Measurements from ENCODE around the gene UST. TPM values are rescaled to one million over a fixed set of nuclear protein-coding genes. Genes with fewer than 3 reads are reported as not detected.

The UST gene
- total RNA-seq, 1 donor, result 13.0 TPM

DNA sequence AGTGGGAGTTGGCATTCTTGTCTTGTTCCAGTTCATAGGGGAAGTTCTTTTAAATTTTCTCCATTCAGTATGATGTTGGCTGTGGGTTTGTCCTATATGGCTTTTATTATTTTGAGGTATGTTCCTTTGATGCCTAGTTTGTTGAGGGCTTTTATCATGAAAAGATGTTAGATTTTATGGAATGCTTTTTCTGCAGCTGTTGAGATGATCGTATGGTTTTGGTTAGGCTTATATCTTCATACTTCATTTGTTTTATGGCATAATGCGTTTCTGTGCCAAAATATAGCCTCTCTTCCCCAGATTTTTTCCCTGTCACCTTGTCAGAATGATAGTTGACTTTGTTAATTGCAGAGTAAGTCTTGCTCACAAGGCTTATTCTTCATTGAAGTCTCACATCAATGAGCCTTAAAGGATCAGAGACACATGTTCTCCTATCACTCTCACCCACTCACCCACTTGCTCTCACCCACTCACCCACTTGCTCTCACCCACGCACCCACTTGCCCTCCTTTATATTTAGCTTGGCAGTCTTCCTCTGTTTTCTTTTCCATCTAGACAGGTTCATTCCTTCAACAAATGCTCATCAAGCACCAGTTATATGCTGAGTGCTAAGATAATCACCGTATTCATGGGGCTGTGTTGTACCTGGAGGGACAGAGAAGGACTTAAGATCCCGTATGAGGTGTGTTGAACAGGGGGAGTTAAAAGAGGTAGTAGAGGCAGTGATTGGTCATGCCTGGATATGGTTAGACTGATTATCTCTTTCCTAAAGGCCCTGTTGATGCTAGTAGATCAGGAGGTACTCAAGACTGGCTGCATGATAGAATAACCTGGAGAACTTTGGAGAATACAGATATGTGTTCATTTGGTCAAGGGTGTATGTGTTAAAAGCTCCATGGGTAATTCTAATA is 19.3 kb downstream of the UST start:
- TF ChIP-seq, protein P1, sequence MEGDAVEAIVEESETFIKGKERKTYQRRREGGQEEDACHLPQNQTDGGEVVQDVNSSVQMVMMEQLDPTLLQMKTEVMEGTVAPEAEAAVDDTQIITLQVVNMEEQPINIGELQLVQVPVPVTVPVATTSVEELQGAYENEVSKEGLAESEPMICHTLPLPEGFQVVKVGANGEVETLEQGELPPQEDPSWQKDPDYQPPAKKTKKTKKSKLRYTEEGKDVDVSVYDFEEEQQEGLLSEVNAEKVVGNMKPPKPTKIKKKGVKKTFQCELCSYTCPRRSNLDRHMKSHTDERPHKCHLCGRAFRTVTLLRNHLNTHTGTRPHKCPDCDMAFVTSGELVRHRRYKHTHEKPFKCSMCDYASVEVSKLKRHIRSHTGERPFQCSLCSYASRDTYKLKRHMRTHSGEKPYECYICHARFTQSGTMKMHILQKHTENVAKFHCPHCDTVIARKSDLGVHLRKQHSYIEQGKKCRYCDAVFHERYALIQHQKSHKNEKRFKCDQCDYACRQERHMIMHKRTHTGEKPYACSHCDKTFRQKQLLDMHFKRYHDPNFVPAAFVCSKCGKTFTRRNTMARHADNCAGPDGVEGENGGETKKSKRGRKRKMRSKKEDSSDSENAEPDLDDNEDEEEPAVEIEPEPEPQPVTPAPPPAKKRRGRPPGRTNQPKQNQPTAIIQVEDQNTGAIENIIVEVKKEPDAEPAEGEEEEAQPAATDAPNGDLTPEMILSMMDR (IDR thresholded peaks at IDR 0.05; ENCODE audit: insufficient read depth, low read depth, low read length), result no peak
- no peak overlapping the region for H3K4me3 ChIP-seq (ENCODE audit: low read depth, low read length)
- no peak for DNase-seq (ENCODE audit: low read depth)

DNA sequence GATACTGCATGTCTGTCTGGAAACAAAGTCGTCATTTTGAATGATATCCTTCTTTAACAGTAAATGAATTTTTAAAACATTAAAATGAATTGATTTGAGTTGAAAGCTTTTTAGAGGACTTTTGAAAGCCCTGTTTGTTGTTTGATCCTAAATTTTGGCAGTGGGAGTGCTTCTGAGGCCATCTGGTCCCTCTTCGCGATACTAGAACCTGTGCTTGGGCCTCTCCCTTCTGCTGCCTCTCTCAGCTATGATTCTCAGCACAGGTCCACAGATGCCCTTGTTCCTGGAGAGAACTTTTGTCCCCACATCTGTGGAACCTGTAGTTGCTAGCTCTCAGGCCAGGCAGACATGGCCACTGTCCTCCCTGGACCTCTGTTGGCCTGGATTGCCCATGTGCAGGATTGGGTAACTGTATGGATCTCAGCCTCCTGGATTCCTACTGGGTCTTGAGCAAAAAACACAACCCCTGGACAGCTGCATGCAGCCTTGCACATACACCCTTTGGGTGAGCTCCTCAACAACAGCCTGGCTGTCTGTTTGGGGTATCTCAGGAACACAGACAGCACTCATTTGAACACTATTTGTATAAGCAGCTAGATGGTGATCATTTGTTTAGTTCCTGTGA is 21.9 kb downstream of the UST start:
- no peak for DNase-seq (ENCODE audit: low read depth)
- TF ChIP-seq, protein P1 (IDR thresholded peaks at IDR 0.05; ENCODE audit: insufficient read depth, low read depth, low read length), result no peak
- no peak overlapping the region for H3K4me3 ChIP-seq (ENCODE audit: low read depth, low read length)

DNA sequence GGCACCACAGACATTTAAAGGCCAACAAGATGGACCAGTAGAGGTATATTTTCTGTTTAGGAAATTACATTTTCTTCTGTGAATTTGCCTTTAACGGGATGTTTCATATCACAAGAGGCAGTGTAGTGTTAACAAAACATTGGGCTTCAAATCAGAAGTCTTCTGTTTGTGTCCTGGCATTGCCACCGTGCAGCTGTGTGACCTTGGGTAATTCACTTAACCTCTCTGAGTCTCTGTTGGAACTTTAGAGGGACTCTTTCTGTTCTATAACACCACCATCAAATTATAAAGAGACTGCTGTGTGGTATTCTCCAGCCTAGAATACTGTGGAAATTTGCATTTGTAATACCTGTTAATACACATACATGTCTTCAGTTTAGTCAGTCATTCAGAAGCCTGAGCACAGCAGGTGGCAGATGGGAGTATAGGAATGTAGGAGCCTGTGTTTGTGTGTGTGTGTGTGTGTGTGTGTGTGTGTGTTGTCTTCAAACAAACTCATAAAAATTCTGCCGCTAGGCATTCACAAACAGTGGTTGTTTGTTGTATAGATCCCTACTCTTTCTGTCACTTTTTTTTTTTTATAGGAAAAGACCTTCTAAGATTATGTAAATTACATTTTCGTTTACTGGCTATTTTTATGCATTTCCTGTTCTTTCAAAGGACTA is 22.6 kb downstream of the UST start:
- no peak overlapping the region for H3K4me3 ChIP-seq (ENCODE audit: low read depth, low read length)
- no peak for DNase-seq (ENCODE audit: low read depth)
- TF ChIP-seq, protein P1 (IDR thresholded peaks at IDR 0.05; ENCODE audit: insufficient read depth, low read depth, low read length), result no peak

DNA sequence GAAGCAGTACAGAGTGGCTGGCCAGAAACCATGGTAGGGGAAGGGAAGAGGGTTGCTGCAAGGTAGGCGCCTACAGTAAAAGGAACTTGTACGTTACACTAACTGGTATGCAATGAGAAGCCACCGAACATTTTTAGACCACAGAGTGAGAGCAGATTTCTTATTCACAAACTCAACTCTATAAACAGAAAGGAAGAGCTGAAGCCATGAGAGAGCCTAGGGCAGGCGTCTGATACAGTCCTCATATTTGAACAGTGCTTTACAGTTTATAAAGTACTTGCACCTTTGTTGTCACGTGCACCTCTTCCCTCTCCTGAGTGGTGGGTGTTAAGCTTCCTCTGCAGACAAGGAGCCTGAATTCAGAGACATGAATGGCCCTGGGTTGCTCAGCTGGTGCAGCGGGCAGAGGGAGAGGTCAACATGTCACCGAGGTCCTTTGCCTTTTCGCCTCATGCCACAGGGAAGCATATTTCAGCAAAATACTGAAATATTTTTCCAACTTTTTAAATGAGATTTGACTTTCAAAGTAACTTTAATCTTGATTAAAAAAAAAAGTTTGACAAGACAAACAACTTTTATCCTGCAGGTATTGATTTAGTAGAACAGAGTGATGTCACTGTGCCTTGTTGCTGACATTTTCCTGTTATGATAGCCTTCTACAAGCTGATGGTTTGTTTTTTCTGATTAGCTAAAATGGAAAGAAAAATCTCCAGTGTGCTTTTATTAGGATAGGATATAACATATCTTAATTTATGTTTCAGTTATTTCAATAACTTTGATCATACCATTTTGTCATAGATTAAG is 23.8 kb downstream of the UST start:
- no peak for DNase-seq (ENCODE audit: low read depth)

DNA sequence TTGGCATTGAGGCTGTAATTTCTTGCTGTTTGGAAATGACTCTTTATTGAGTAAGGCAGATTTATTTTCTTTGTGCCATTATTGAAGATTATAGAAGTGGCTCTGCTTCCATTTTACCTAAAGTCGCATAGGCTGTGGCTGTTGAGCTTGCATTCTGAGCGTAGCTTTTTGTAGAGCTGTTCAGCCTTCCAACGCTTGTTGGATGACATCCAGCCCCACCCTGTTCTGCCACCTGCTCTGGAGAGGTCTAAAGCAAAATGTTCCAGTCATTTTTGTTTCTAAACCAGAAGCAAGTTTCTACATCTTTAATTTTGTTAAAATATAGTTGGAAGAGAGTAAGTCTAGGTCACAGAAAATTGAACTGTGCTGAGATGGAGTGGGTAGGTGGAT is 24.4 kb downstream of the UST start:
- no peak for DNase-seq (ENCODE audit: low read depth)
- TF ChIP-seq, protein P1 (IDR thresholded peaks at IDR 0.05; ENCODE audit: insufficient read depth, low read depth, low read length), result no peak

More for the DNA sequence above, 23.8 kb downstream of the UST start:
- no peak overlapping the region for H3K4me3 ChIP-seq (ENCODE audit: low read depth, low read length)
- TF ChIP-seq, protein P1 (IDR thresholded peaks at IDR 0.05; ENCODE audit: insufficient read depth, low read depth, low read length), result no peak

DNA sequence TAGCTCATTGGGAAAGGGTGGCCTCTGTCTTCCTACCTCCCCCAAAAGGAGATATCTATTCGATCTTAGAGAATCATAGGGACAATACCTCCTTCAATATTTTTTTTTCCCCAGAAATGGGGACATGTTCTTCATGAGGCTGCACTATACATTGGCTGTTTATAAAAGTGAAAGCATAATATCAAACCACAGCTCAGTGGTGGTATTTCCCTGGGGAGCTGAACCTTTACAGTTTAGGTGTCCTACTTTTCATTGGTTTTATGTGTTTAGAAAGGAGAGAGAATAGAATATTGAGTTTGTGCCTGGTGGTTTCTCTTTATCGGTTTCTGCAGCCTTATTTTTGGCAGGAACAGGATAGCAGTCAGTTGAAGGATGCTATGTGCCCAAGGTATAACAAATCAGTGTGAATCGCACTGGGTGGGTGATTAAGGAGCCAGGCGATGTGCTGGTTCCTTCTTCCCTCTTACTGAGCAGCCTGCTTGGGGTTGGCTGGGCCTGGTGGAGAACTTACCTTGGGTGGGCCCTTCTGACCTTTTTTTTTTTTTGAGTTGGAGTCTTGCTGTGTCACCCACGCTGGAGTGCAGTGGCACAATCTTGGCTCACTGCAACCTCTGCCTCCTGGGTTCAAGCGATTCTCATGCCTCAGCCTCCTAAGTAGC is 25.2 kb downstream of the UST start:
- no peak overlapping the region for H3K4me3 ChIP-seq (ENCODE audit: low read depth, low read length)
- TF ChIP-seq, protein P1 (IDR thresholded peaks at IDR 0.05; ENCODE audit: insufficient read depth, low read depth, low read length), result no peak
- DNase-seq (ENCODE audit: low read depth), result no peak

More for the DNA sequence above, 24.4 kb downstream of the UST start:
- no peak overlapping the region for H3K4me3 ChIP-seq (ENCODE audit: low read depth, low read length)
